ENCODE results near the gene CRKL. TPM values are rescaled to one million over a fixed set of nuclear protein-coding genes. Genes with fewer than 3 reads are reported as not detected.

CRKL gene
- polyA plus RNA-seq, 3 donors, result 26.0 to 37.5 (median 29.4) TPM

GRCh38 chr22:20999350-21000206, 82.4 kb downstream of the CRKL start:
- Mint-ChIP-seq H3K9me3 (peaks cover 0 to 1% (median 0%) of the 10 kb centered on the region in 7 donors), H3K27ac (peak overlapping the region in 3 of 7 donors; percentile 26 to 72 (median 62)), H3K36me3 (peaks cover 25 to 46% of the 10 kb centered on the region in 2 donors), H3K4me3 (no peak overlapping the region), H3K4me1 (peaks cover 26% of the 10 kb centered on the region), H3K27me3 (ENCODE audit: low read depth in 3 of 3) (peaks cover 0 to 2% (median 1%) of the 10 kb centered on the region in 3 donors)
- Histone ChIP-seq H3K4me3 (replicated peaks in 1 of 3; ENCODE audit: low read depth in 2 of 3, low read length in 3 of 3) (no peak overlapping the region), H3K27me3 (ENCODE audit: control insufficient read depth in 2 of 2, insufficient read depth in 2 of 2, low read length in 2 of 2) (no peaks in the 10 kb centered on the region), H3K9me3 (replicated peaks in 1 of 2; ENCODE audit: control insufficient read depth in 1 of 2, insufficient read depth in 1 of 2, low read length in 2 of 2) (no peaks in the 10 kb centered on the region), H3K4me2 (replicated peaks; ENCODE audit: extremely low read depth, low read length, poor library complexity, severe bottlenecking) (no peak overlapping the region), H3K4me1 (ENCODE audit: control insufficient read depth in 1 of 2, insufficient read depth in 2 of 2, low read length in 2 of 2) (peaks cover 24 to 30% of the 10 kb centered on the region in 2 donors), H2AFZ (ENCODE audit: insufficient read depth, low read depth, low read length, poor library complexity, severe bottlenecking) (no peak overlapping the region), H3K9ac (ENCODE audit: insufficient read depth, low read length, poor library complexity, severe bottlenecking) (peak overlapping the region; percentile 12), H3K36me3 (replicated peaks in 1 of 2; ENCODE audit: control insufficient read depth in 1 of 2, insufficient read depth in 2 of 2, low read length in 2 of 2) (peaks cover 49 to 56% of the 10 kb centered on the region in 2 donors), H3K79me2 (ENCODE audit: insufficient read depth, low read length) (peaks cover 13% of the 10 kb centered on the region), H3K27ac (ENCODE audit: low read depth in 1 of 2, low read length in 2 of 2) (peak overlapping the region in 1 of 2 donors; percentile 91), H4K20me1 (ENCODE audit: insufficient read depth, low read length) (no peaks in the 10 kb centered on the region)
- intact Hi-C loops (cut with micrococcal nuclease), result loop anchor here in 1 of 2 donors (5.0 kb wide), 2 partner anchors 82 to 142 kb away; partner anchors contain the start of genes CRKL, PI4KA and SNAP29
- 97% methylated on average over 26 of the region's 27 CpGs for WGBS (ENCODE audit: insufficient coverage)
- DNase-seq, result no peak
- TF ChIP-seq CTCF (IDR thresholded peaks at IDR 0.05), result no peak

GRCh38 chr22:21000207-21000986, 83.2 kb downstream of the CRKL start:
- Histone ChIP-seq H3K9ac (ENCODE audit: insufficient read depth, low read length, poor library complexity, severe bottlenecking) (peak overlapping the region; percentile 90), H4K20me1 (ENCODE audit: insufficient read depth, low read length) (no peaks in the 10 kb centered on the region), H3K79me2 (ENCODE audit: insufficient read depth, low read length) (peaks cover 13% of the 10 kb centered on the region), H3K27me3 (ENCODE audit: control insufficient read depth in 2 of 2, insufficient read depth in 2 of 2, low read length in 2 of 2) (no peaks in the 10 kb centered on the region), H3K36me3 (replicated peaks in 1 of 2; ENCODE audit: control insufficient read depth in 1 of 2, insufficient read depth in 2 of 2, low read length in 2 of 2) (peaks cover 41 to 48% of the 10 kb centered on the region in 2 donors), H3K27ac (ENCODE audit: low read depth in 1 of 2, low read length in 2 of 2) (peak overlapping the region in 1 of 2 donors; percentile 91), H3K9me3 (replicated peaks in 1 of 2; ENCODE audit: control insufficient read depth in 1 of 2, insufficient read depth in 1 of 2, low read length in 2 of 2) (no peaks in the 10 kb centered on the region), H2AFZ (ENCODE audit: insufficient read depth, low read depth, low read length, poor library complexity, severe bottlenecking) (no peak overlapping the region), H3K4me1 (ENCODE audit: control insufficient read depth in 1 of 2, insufficient read depth in 2 of 2, low read length in 2 of 2) (peaks cover 24 to 30% of the 10 kb centered on the region in 2 donors), H3K4me3 (replicated peaks in 1 of 3; ENCODE audit: low read depth in 2 of 3, low read length in 3 of 3) (peak overlapping the region in 1 of 3 experiments; percentile 79), H3K4me2 (replicated peaks; ENCODE audit: extremely low read depth, low read length, poor library complexity, severe bottlenecking) (peak overlapping the region; percentile 73)
- H3K27ac Mint-ChIP-seq, result peak overlapping the region in 6 of 7 donors; percentile 38 to 99 (median 79)
- H3K36me3 Mint-ChIP-seq, result peaks cover 21 to 39% of the 10 kb centered on the region in 2 donors
- peak overlapping the region in 1 of 2 donors; percentile 94 for H3K4me3 Mint-ChIP-seq
- TF ChIP-seq CTCF (IDR thresholded peaks at IDR 0.05), result no peak
- DNase-seq, result no peak
- H3K9me3 Mint-ChIP-seq, result peaks cover 0 to 1% (median 0%) of the 10 kb centered on the region in 7 donors
- H3K4me1 Mint-ChIP-seq, result peaks cover 26% of the 10 kb centered on the region
- WGBS (ENCODE audit: insufficient coverage), result 84% methylated on average over 13 of the region's 22 CpGs
- peaks cover 0 to 2% (median 1%) of the 10 kb centered on the region in 3 donors for H3K27me3 Mint-ChIP-seq (ENCODE audit: low read depth in 3 of 3)
- intact Hi-C loops (cut with micrococcal nuclease), result loop anchor here in 1 of 2 donors (5.0 kb wide), 2 partner anchors 83 to 143 kb away; partner anchors contain the start of genes CRKL, PI4KA and SNAP29

Measured in CD14-positive monocyte (primary cell).